AG09309 (cell line): Measurements from ENCODE around the gene PRC1.

Experiments used
- DNase-seq: peaks from one replicate; pipeline ENCODE4 v3.0.0-alpha.2; 2010; ENCODE audit warnings: low read depth
- H3K4me3 ChIP-seq: 2 replicates; pipeline ENCODE4 v1.5.1; 2011; ENCODE audit warnings: mild to moderate bottlenecking, low read depth, low read length, moderate library complexity; ENCODE audit not compliant: control insufficient read depth
- TF ChIP-seq, protein P1 (sequence below): IDR thresholded peaks from 2 replicates; pipeline ENCODE4 v1.5.1; 2011; ENCODE audit warnings: mild to moderate bottlenecking, low read depth, low read length, inconsistent platforms; ENCODE audit not compliant: insufficient read depth, control insufficient read depth; ENCODE audit errors: missing control alignments

The PRC1 gene

DNA sequence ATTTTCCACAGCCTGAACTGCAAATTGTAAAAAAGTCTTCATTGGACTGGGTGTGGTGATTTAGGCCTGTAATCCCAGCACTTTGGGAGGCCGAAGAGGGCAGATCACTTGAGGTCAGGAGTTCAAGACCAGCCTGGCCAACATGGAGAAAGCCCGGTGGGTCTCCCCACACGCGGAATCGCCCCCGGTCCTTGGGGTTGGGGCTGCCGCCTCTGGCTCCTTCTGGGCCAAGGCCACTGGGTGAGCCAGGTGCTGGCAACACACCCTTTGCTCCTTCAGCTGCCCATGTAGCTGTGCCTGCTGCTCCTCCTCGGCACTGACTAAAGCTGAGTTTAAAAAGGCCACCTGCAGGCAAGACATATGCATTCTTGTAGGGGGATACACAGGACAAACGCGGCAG is 37.5 kb upstream of the PRC1 start:
- DNase-seq, result no peak
- H3K4me3 ChIP-seq, result no peak overlapping the region
- TF ChIP-seq, protein P1, sequence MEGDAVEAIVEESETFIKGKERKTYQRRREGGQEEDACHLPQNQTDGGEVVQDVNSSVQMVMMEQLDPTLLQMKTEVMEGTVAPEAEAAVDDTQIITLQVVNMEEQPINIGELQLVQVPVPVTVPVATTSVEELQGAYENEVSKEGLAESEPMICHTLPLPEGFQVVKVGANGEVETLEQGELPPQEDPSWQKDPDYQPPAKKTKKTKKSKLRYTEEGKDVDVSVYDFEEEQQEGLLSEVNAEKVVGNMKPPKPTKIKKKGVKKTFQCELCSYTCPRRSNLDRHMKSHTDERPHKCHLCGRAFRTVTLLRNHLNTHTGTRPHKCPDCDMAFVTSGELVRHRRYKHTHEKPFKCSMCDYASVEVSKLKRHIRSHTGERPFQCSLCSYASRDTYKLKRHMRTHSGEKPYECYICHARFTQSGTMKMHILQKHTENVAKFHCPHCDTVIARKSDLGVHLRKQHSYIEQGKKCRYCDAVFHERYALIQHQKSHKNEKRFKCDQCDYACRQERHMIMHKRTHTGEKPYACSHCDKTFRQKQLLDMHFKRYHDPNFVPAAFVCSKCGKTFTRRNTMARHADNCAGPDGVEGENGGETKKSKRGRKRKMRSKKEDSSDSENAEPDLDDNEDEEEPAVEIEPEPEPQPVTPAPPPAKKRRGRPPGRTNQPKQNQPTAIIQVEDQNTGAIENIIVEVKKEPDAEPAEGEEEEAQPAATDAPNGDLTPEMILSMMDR, result no peak

DNA sequence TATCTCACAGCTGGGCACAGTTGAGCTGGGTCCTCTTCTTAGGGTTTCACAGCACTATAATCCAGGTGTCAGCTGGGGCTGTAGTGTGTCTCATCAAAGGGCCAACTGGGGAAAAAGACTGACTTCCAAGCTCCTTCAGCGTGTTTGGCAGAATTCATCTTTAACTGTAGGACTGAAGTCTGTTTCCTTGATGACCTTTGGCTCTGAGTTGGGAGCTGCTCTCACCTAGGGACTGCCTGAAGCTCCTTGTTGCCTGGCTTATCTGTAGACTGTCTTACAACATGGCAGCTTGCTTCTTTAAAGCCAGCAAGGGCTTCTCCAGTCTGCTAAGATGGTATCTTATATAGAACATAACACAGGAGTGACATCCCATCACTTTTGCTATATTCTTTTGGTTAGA is 33.3 kb upstream of the PRC1 start:
- H3K4me3 ChIP-seq, result no peak overlapping the region
- TF ChIP-seq, protein P1, result no peak
- DNase-seq, result no peak

DNA sequence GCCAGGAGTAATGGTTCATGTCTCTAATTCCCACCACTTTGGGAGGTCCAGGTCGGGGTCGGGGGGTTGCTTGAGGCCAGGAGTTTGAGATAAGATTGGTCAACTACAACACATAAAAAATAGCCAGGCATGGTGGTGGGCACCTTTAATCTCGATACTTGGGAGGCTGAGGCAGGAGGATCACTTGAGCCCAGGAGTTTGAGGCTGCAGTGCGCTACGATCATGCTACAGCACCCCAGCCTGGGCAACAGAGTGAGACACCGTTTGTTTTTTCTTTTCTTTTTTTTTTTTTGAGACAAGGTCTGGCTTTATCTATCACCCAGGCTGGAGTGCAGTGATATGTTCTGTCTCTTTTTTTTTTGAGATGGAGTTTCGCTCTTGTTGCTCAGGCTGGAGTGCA is 29.4 kb upstream of the PRC1 start:
- no peak for DNase-seq
- no peak overlapping the region for H3K4me3 ChIP-seq
- TF ChIP-seq, protein P1, result no peak

DNA sequence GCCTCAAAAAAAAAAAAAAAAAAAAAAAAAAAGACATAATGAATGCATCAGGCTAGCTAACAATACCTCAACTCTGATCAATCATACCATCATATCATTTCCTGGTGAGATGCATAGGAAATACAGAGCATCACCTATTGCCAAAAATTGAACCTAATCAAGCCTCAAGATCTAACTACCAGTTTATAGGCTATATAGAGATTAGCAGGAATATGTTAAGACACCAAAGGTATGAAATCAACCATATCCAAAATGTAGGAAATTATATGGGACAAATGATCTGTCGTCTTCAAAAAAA is 28.4 kb upstream of the PRC1 start:
- DNase-seq, result no peak
- TF ChIP-seq, protein P1, result no peak
- H3K4me3 ChIP-seq, result peak overlapping the region; percentile 93

DNA sequence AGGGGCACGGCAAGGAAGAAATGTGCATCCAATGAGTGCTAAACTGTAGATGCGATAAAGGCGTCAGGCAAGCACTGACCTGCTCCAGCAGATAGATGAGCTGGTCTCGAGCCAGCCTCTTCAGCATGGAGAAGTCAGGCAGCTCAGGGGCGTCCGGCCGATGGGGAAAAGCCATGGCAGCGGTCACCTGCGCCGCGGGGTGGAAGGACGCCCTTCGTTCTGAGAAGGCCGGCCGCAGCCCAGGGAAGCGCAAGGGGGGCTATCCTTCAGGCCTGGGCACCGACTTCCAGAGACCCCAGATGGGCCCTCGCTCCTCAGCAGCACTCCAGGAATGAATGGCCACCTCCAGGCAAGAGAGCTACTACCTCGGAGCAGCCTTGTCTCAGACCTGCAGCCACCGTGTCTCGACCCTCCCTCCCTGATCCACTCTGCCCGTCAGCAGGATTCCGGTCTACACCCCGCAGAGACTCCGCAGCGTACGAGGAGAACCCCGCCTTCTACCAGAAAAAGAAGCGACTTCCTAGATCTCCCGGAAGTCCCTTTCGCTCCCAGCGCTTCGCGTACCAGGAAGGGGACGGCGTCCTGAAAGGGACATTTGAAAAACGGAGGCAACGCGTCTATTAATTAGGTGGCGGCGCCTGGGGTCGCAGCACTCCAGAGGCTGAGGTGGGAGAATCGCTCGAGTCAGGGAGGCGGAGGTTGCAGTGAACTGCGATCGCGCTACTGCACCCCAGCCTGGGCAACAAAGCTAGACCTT is 27.9 kb upstream of the PRC1 start, which contains the start of gene VPS33B:
Gene VPS33B, minus strand, starts transcription at position 520 of the 757 bp plus-strand sequence. Its CDS starts 345 bp downstream, at position 175.
- TF ChIP-seq, protein P1, result no peak
- DNase-seq, result peak; percentile 20
- H3K4me3 ChIP-seq, result peak within 1 kb of the TSS; percentile 93

DNA sequence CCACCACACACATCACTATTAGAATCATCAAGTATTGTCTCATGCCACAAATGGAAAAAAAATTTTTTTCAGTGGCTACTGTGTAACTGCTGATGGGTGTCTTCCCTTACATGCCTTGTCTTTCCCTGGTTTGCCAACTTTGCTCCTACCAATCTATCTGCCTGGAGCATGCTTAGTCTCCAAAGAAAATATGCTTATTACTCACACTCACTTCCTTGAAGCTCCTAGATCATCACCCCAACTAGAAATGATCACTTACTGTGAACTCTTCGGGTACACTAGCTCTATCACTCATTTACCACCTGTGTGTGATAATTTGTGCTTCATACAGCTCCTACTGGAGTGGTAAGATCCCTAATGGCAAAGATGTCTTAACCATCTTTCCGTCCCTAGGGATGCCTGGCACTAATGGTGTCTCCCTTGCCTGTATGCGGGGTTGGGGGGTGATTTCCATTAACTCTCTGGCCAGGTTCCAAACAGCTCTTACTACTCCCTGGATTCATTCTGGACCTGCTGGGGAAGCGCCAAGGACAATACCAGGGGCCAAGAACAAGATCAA is 27.3 kb upstream of the PRC1 start:
- no peak for DNase-seq
- TF ChIP-seq, protein P1, result no peak
- H3K4me3 ChIP-seq, result peak overlapping the region; percentile 93
